Uterus (tissue), 4 donors: Measurements from ENCODE around the gene ARHGAP10. TPM values are rescaled to one million over a fixed set of nuclear protein-coding genes. Genes with fewer than 3 reads are reported as not detected.

ENCODE experiments used
- DNase-seq, 2 donors: peaks; one replicate each; pipeline ENCODE4 v3.0.0-alpha.2; 2019 to 2020
- H3K27ac ChIP-seq, 2 donors: fragments of 200-600 bp; sonication (generic); 1 replicate in 1 of 2; 2 replicates in 1 of 2; pipeline ENCODE4 v1.5.1; 2016 to 2018
- H3K27me3 ChIP-seq, 2 donors: fragments of 200-600 bp; sonication (generic); one replicate each; pipeline ENCODE4 v1.5.1; 2018 to 2019; ENCODE audit warnings: control low read depth in 1 of 2
- H3K36me3 ChIP-seq, 2 donors: fragments of 200-600 bp; sonication (generic); one replicate each; pipeline ENCODE4 v1.5.1; 2019; ENCODE audit warnings: control low read depth in 1 of 2
- H3K4me1 ChIP-seq, 2 donors: fragments of 200-600 bp; sonication (generic); one replicate each; pipeline ENCODE4 v1.5.1; 2018 to 2019; ENCODE audit warnings: control low read depth in 1 of 2
- H3K4me3 ChIP-seq, 2 donors: fragments of 200-600 bp; sonication (generic); 1 replicate in 1 of 2; 2 replicates in 1 of 2; pipeline ENCODE4 v1.5.1; 2018 to 2019; ENCODE audit warnings: mild to moderate bottlenecking in 1 of 2
- H3K9me3 ChIP-seq, 2 donors: fragments of 200-600 bp; sonication (generic); one replicate each; pipeline ENCODE4 v1.5.1; 2019; ENCODE audit warnings: control low read depth in 1 of 2
- POLR2A ChIP-seq, 2 donors: fragments of 450-650 bp; IDR thresholded peaks; one replicate each; pipeline ENCODE4 v1.6.1; 2016; ENCODE audit warnings: antibody characterized with exemption in 2 of 2, mild to moderate bottlenecking in 1 of 2, moderate library complexity in 1 of 2
- intact Hi-C: fragments of 100-400 bp; cut with DNase I; formaldehyde crosslinking; loops from one replicate; pipeline ENCODE4 v1.15.1; 2023; ENCODE audit warnings: low total_unique reads
- total RNA-seq, 4 donors: library from RNA; depleted of rRNA in 3 of 4; stranded (reverse); fragments of >200 nt in 3 of 4; gene quantifications; one replicate each; pipeline versions ENCODE4 v1.1.0 to v1.2.4, GENCODE V29; 2014 to 2023
- TF ChIP-seq, protein P1 (sequence below), 4 experiments: fragments of 200-600 bp in 2 of 4; fragments of 450-650 bp in 2 of 4; sonication (generic) in 2 of 4; IDR thresholded peaks; one replicate each; pipeline ENCODE4 v1.5.1; 2016 to 2019; ENCODE audit warnings: antibody characterized with exemption in 4 of 4, mild to moderate bottlenecking in 2 of 4, moderate library complexity in 1 of 4
- donor health status: DM: yes; HTN: yes; CAD: no.

ARHGAP10 gene
- total RNA-seq, 4 donors from 2014 or later: 25.1 to 94.4 (median 54.4) TPM

DNA sequence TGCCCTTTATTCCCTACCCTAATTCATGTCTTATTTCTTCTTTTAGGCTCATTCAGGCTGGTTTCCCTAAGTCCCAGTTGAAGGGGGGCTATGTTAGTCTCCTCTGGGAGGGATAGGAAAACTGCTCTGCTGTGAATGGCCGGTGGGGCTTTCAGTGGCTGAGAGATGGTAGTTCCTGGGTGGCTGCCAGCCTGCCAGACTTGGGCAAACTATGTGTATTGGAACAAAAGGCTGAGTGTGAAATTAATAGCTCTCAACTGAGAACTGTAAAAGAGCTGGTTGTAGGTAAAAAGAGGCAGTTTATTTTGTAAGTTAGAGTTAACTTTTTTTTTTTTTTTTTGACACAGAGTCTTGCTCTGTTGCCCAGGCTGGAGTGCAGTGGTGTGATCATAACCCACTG is 28.8 kb downstream of the ARHGAP10 start:
- Histone ChIP-seq H3K27ac (no peak overlapping the region), H3K4me1 (no peaks in the 10 kb centered on the region), H3K27me3 (no peaks in the 10 kb centered on the region), H3K36me3 (no peaks in the 10 kb centered on the region), H3K9me3 (no peaks in the 10 kb centered on the region), H3K4me3 (no peak overlapping the region)
- no peak for DNase-seq
- intact Hi-C loops: no loop called here
- TF ChIP-seq, protein P1, sequence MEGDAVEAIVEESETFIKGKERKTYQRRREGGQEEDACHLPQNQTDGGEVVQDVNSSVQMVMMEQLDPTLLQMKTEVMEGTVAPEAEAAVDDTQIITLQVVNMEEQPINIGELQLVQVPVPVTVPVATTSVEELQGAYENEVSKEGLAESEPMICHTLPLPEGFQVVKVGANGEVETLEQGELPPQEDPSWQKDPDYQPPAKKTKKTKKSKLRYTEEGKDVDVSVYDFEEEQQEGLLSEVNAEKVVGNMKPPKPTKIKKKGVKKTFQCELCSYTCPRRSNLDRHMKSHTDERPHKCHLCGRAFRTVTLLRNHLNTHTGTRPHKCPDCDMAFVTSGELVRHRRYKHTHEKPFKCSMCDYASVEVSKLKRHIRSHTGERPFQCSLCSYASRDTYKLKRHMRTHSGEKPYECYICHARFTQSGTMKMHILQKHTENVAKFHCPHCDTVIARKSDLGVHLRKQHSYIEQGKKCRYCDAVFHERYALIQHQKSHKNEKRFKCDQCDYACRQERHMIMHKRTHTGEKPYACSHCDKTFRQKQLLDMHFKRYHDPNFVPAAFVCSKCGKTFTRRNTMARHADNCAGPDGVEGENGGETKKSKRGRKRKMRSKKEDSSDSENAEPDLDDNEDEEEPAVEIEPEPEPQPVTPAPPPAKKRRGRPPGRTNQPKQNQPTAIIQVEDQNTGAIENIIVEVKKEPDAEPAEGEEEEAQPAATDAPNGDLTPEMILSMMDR (IDR thresholded peaks at IDR 0.05): no peak
- TF ChIP-seq POLR2A (IDR thresholded peaks at IDR 0.05): no peak

GRCh38 chr4:147761218-147761883 is 29.5 kb downstream of the ARHGAP10 start:
- no peak overlapping the region for H3K27ac ChIP-seq
- no peaks in the 10 kb centered on the region for H3K36me3 ChIP-seq
- TF ChIP-seq POLR2A (IDR thresholded peaks at IDR 0.05): no peak
- TF ChIP-seq, protein P1 (IDR thresholded peaks at IDR 0.05): no peak
- H3K4me1 ChIP-seq: no peaks in the 10 kb centered on the region
- H3K4me3 ChIP-seq: no peak overlapping the region
- intact Hi-C loops: no loop called here
- no peaks in the 10 kb centered on the region for H3K27me3 ChIP-seq
- no peaks in the 10 kb centered on the region for H3K9me3 ChIP-seq
- DNase-seq: no peak

- intact Hi-C loops: no loop called here
- Histone ChIP-seq H3K27ac (no peak overlapping the region), H3K36me3 (no peaks in the 10 kb centered on the region), H3K4me3 (no peak overlapping the region), H3K4me1 (no peaks in the 10 kb centered on the region), H3K9me3 (no peaks in the 10 kb centered on the region), H3K27me3 (no peaks in the 10 kb centered on the region)
- no peak for TF ChIP-seq POLR2A (IDR thresholded peaks at IDR 0.05)
- TF ChIP-seq, protein P1 (IDR thresholded peaks at IDR 0.05): no peak
- DNase-seq: no peak
These were observed 32.4 kb downstream of the ARHGAP10 start for GRCh38 chr4:147764337-147764736.

- Histone ChIP-seq H3K27ac (no peak overlapping the region), H3K36me3 (no peaks in the 10 kb centered on the region), H3K4me1 (no peaks in the 10 kb centered on the region), H3K4me3 (no peak overlapping the region), H3K27me3 (no peaks in the 10 kb centered on the region), H3K9me3 (no peaks in the 10 kb centered on the region)
- no peak for TF ChIP-seq POLR2A (IDR thresholded peaks at IDR 0.05)
- TF ChIP-seq, protein P1 (IDR thresholded peaks at IDR 0.05): no peak
- no peak for DNase-seq
- intact Hi-C loops: no loop called here
These were observed 33.2 kb downstream of the ARHGAP10 start for GRCh38 chr4:147765121-147765529.

DNA sequence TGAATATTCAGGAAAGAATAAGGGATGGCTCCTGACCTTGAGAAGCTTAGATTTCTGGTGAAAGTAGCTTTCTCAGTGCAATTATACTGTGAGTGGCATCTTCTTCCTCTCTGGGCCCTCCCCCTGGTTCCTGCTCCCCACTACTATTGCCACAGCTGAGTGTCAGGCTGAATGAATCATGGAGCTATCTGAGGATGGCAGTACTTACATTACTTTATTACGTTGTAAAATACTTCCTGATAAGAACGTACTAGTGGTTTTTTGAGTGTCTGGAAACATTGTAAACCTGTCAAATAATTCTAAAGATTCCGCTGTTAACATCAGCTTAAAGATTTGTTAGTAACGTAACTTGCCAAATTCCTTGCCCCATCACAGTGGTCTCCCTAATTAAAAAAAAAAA is 36.2 kb downstream of the ARHGAP10 start:
- no peak for DNase-seq
- H3K27me3 ChIP-seq: no peaks in the 10 kb centered on the region
- intact Hi-C loops: no loop called here
- no peak overlapping the region for H3K4me3 ChIP-seq
- TF ChIP-seq, protein P1 (IDR thresholded peaks at IDR 0.05): no peak
- no peak for TF ChIP-seq POLR2A (IDR thresholded peaks at IDR 0.05)
- H3K4me1 ChIP-seq: no peaks in the 10 kb centered on the region
- H3K27ac ChIP-seq: no peak overlapping the region
- no peaks in the 10 kb centered on the region for H3K36me3 ChIP-seq
- no peaks in the 10 kb centered on the region for H3K9me3 ChIP-seq
